Tibial artery (tissue), 4 donors: ENCODE measurements around the gene KIF5A.

Experiments
- DNase-seq, 2 donors: peaks; one replicate each; pipeline ENCODE4 v3.0.0-alpha.2; 2019
- H3K27ac ChIP-seq, 2 donors: fragments of 200-600 bp; sonication (generic) in 1 of 2; 1 replicate in 1 of 2; 2 replicates in 1 of 2; pipeline ENCODE4 v1.5.1; 2018 to 2019; ENCODE audit warnings: mild to moderate bottlenecking in 1 of 2
- H3K27me3 ChIP-seq, 2 donors: fragments of 200-600 bp; sonication (generic) in 1 of 2; one replicate each; pipeline versions ENCODE4 v1.5.1 to v1.6.0; 2016 to 2019
- H3K36me3 ChIP-seq, 3 donors: fragments of 200-600 bp; sonication (generic) in 2 of 3; one replicate each; pipeline ENCODE4 v1.5.1; 2016 to 2019; ENCODE audit warnings: mild to moderate bottlenecking in 2 of 3
- H3K4me1 ChIP-seq, 4 donors: fragments of 200-600 bp; sonication (generic) in 2 of 4; 1 replicate in 3 of 4; 2 replicates in 1 of 4; pipeline ENCODE4 v1.5.1; 2016 to 2019
- H3K4me3 ChIP-seq, 2 donors: fragments of 200-600 bp; sonication (generic) in 1 of 2; 1 replicate in 1 of 2; 2 replicates in 1 of 2; pipeline ENCODE4 v1.5.1; 2018 to 2019; ENCODE audit warnings: mild to moderate bottlenecking in 2 of 2
- H3K9me3 ChIP-seq, 3 donors: fragments of 200-600 bp; sonication (generic) in 1 of 3; one replicate each; pipeline ENCODE4 v1.5.1; 2016 to 2019
- intact Hi-C: fragments of 100-400 bp; cut with DNase I; formaldehyde crosslinking; loops from one replicate; pipeline ENCODE4 v1.15.0; 2023; ENCODE audit warnings: low total_unique reads
- TF ChIP-seq, protein P1 (sequence below), 2 experiments: fragments of 200-600 bp in 1 of 2; fragments of 450-650 bp in 1 of 2; IDR thresholded peaks; one replicate each; pipeline ENCODE4 v1.5.1; 2017 to 2019; ENCODE audit warnings: antibody characterized with exemption in 2 of 2, mild to moderate bottlenecking in 1 of 2, moderate library complexity in 1 of 2

Gene KIF5A

DNA sequence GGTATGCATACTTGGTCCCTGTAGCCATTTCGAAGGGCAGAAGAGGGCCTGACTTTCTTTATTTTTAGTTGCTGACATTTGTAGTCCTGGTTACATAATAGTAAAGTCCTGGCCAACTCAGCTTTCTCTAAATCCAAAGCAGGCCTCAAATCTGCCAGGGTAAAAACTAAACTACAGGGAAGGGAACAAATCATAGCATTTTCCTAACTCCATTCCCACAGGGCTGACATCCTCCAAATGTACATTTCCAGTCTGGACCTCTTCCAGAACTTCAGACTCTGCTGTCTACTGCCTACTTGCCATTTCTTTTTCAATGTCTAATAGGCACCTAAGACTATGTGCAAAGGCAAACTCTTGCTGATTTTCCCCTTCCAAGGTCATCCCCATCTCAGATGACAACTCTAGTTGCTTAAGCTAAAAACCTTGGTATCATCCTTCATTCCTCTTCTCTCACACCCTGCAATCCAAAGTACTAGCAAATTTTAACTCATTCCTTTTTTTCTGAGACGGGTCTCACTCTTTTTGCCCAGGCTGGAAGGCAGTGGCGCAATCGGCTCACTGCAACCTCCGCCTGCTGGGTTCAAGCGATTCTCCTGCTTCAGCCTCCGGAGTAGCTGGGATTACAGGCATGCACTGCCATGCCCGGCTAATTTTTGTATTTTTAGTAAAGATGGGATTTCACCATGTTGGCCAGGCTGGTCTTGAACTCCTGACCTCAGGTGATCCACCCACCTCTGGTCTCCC is 31.5 kb upstream of the KIF5A start:
- Histone ChIP-seq H3K4me1 (peaks cover 4 to 46% (median 40%) of the 10 kb centered on the region in 4 donors), H3K27me3 (no peaks in the 10 kb centered on the region), H3K9me3 (no peaks in the 10 kb centered on the region), H3K27ac (peak overlapping the region; percentile 92 to 100), H3K36me3 (peaks cover 34 to 46% (median 43%) of the 10 kb centered on the region in 3 donors), H3K4me3 (peak overlapping the region; percentile 65 to 91)
- TF ChIP-seq, protein P1, sequence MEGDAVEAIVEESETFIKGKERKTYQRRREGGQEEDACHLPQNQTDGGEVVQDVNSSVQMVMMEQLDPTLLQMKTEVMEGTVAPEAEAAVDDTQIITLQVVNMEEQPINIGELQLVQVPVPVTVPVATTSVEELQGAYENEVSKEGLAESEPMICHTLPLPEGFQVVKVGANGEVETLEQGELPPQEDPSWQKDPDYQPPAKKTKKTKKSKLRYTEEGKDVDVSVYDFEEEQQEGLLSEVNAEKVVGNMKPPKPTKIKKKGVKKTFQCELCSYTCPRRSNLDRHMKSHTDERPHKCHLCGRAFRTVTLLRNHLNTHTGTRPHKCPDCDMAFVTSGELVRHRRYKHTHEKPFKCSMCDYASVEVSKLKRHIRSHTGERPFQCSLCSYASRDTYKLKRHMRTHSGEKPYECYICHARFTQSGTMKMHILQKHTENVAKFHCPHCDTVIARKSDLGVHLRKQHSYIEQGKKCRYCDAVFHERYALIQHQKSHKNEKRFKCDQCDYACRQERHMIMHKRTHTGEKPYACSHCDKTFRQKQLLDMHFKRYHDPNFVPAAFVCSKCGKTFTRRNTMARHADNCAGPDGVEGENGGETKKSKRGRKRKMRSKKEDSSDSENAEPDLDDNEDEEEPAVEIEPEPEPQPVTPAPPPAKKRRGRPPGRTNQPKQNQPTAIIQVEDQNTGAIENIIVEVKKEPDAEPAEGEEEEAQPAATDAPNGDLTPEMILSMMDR (IDR thresholded peaks at IDR 0.05) = no peak
- DNase-seq = no peak
- intact Hi-C loops = no loop called here

DNA sequence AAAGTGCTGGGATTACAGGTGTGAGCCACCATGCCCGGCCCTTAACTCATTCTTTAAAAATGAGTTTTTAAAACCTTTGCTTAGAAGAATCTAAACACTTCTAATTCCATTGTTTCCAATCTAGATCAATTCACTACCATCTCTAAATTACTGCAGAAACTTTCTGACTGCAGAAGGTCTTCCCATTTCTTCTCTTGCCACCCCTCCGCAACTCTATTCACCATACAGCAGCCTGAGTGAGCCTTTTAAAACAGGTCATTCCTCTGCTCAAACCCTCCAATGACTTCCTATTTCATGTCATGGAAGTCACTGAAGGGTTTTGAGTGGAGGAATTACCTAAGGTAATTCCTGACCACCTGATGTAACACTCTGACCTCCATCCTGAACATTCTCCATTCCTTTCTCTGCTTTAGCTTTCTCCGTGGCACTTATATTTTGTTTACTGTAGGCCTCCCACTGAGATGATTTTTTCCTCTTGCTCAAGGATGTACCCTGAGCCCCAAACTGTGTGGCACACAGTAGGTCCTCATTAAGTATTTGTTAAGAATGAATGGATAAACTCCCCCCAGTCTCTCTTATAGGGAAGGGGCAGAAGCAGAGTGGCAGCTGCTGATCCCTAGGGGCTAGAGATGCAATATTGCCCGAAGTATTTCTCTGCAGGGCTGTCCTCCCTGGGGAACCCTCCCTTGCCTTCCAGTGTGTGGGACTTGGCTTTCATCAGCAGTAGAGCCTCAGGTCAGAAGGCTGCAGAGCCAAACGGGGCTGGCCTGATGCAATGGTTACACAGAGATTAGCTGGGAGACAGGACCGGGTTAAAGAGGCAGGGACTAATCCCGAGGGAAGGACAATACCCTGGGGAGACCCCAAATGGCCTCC is 30.7 kb upstream of the KIF5A start:
- H3K4me1 ChIP-seq = peaks cover 4 to 54% (median 48%) of the 10 kb centered on the region in 4 donors
- peaks cover 33 to 43% (median 37%) of the 10 kb centered on the region in 3 donors for H3K36me3 ChIP-seq

DNA sequence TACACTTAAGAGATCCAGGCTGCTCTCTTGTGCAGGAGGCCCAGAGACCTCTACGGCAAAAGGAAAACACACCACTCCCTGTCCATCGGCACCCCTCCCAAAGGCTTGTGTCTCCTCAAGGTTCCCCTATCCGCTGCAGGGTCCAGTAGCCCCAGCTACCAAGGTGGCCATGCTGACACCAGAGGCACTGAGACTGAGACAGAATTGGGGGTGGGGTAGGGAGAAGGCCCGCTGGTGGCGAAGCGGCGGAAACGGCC is 30.1 kb upstream of the KIF5A start:
- no peaks in the 10 kb centered on the region for H3K9me3 ChIP-seq
- DNase-seq = peak; percentile 57 to 84
- peak overlapping the region; percentile 65 to 91 for H3K4me3 ChIP-seq
- TF ChIP-seq, protein P1 (IDR thresholded peaks at IDR 0.05) = peak in 1 of 2 experiments; percentile 4
- intact Hi-C loops = loop anchor here (10.0 kb wide), 1 partner anchor 95 kb away; the partner anchor contains the start of gene ARHGEF25
- H3K27me3 ChIP-seq = no peaks in the 10 kb centered on the region
- H3K27ac ChIP-seq = peak overlapping the region; percentile 92 to 100
- peaks cover 28 to 43% (median 37%) of the 10 kb centered on the region in 3 donors for H3K36me3 ChIP-seq
- H3K4me1 ChIP-seq = peaks cover 4 to 60% (median 54%) of the 10 kb centered on the region in 4 donors

More for the DNA sequence above, 30.7 kb upstream of the KIF5A start:
- peak; percentile 55 to 83 for DNase-seq
- Histone ChIP-seq H3K27ac (peak overlapping the region; percentile 92 to 100), H3K4me3 (peak overlapping the region; percentile 65 to 91), H3K9me3 (no peaks in the 10 kb centered on the region), H3K27me3 (no peaks in the 10 kb centered on the region)
- intact Hi-C loops = no loop called here
- TF ChIP-seq, protein P1 (IDR thresholded peaks at IDR 0.05) = no peak

DNA sequence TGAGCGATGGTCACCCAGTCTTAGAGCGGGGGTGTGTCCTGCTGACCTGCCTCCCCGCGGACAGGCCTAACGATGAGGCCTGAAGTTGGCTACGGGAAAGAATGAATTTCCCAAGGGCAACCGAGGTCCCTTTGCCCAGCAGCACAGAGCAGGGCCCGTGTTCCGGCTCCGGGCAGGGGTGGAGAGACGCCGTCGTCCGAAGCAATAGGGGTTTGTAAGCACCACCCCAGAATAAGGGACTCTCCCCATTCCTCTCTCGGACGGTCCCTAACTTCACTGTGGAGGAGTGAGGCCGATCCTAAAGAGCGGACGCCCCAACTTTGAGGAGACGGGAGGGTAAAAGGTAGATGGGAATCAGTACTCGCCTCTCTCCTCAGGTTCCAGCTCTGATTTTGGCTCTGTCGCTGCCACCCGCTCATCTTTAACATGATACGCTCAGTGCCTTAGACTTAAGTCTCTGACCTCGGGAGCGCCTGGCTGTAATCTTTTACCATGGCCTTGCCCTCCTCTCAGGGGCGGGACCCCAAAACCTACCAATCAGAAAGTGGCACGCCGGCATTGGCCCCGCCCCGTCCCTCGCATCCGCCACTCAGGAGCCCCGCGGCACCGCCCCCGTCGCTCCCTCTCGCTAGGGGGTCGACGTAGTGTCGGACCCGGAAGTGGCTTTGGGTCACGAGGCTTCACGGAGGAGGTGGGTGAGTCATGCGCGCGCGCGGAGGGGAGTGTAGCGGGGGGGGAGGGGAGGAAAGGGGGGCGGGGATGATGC is 29.6 kb upstream of the KIF5A start, which contains the start of gene DDIT3:
Gene DDIT3, minus strand, starts transcription at position 462 of the 766 bp plus-strand sequence. CDS start 3,108 bp downstream, outside the sequence.
- Histone ChIP-seq H3K27ac (peak within 1 kb of the TSS; percentile 95 to 100), H3K36me3 (peaks cover 27 to 43% (median 37%) of the 10 kb centered on the region in 3 donors), H3K4me3 (peak within 1 kb of the TSS; percentile 65 to 91), H3K27me3 (no peaks in the 10 kb centered on the region), H3K4me1 (peaks cover 4 to 64% (median 59%) of the 10 kb centered on the region in 4 donors), H3K9me3 (no peaks in the 10 kb centered on the region)
- intact Hi-C loops = loop anchor here (10.0 kb wide), 1 partner anchor 95 kb away; the partner anchor contains the start of gene ARHGEF25
- peak; percentile 100 for DNase-seq
- TF ChIP-seq, protein P1 (IDR thresholded peaks at IDR 0.05) = no peak

DNA sequence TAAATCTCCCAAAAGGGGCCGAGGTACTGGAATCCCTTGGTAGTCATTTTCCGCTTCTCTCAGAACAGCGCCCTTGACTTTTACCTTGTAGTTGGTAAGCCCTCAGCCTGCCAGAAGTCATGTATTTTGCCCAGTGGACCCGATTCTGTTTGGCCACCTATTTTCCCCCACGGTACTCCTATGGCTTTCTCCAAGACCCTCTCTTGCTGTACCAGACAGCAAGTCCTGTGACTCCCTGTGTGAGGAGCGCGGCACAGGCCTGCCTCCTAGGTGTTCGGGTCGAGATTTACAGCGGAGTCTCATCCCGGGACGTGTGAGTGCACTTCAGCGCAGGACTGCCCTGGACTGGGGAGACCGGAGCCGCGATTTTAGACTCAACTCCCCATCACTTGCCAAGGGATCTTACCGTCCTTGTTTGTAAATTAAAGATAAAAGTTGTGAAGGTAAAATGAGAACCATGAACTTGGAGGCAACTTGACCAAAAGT is 28.3 kb upstream of the KIF5A start:
- H3K36me3 ChIP-seq = peaks cover 26 to 43% (median 37%) of the 10 kb centered on the region in 3 donors
- H3K9me3 ChIP-seq = no peaks in the 10 kb centered on the region
- peaks cover 4 to 72% (median 68%) of the 10 kb centered on the region in 4 donors for H3K4me1 ChIP-seq
- peak overlapping the region; percentile 62 to 87 for H3K4me3 ChIP-seq
- peak overlapping the region; percentile 95 to 100 for H3K27ac ChIP-seq
- no peaks in the 10 kb centered on the region for H3K27me3 ChIP-seq
- DNase-seq = peak; percentile 50 to 76
- TF ChIP-seq, protein P1 (IDR thresholded peaks at IDR 0.05) = no peak
- intact Hi-C loops = loop anchor here (10.0 kb wide), 1 partner anchor 93 kb away; the partner anchor contains the start of gene ARHGEF25
